ENCODE measurements around the gene PRKCB. TPM values are rescaled to one million over a fixed set of nuclear protein-coding genes. Genes with fewer than 3 reads are reported as not detected.

PRKCB gene
- total RNA-seq, 4 donors from 2014 or later = 7.4 to 21.6 (median 12.9) TPM

DNA sequence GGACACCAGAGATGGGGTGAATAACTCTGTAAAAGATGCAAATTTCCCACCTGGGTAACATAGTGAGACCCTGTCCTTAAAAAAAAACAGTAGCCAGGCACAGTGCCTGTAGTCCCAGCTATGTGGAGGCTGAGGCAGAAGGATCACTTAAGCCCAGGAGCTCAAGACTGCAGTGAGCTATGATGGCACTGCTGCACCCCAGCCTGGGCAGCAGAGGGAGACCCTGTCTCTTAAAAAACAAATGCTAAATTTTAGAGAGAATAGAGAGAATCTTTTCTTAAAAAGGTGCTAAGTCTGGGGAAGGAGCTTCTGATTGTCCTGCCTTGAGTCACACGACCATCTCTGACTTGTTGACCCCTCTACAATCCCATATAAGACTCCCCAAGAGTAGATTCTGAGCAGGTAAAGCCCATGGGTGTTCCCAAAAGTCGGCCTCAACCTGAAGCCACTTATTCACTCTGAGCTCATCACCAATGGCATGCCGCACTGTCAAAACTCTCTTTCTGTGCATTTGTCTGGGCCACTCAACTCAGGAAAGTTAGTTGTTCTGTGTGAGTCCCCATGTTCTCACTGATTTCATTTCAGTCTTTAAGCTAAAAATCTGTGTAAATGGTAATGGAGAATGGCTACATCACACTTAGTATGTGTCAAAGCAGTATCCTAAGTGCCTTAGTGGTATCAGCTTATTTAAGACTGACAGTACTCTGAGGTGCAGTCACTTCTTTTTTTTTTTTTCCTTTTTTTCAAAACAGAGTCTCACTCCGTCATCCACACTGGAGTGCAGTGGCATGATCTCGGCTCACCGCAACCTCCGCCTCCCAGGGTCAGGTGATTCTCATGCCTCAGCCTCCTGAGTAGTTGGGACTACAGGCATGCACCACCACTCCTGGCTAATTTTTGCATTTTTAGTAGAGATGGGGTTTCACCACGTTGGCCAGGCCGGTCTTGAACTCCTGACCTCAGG is 41.6 kb downstream of the PRKCB start:
- no peak for TF ChIP-seq POLR2A (IDR thresholded peaks at IDR 0.05)
- TF ChIP-seq, protein P1, sequence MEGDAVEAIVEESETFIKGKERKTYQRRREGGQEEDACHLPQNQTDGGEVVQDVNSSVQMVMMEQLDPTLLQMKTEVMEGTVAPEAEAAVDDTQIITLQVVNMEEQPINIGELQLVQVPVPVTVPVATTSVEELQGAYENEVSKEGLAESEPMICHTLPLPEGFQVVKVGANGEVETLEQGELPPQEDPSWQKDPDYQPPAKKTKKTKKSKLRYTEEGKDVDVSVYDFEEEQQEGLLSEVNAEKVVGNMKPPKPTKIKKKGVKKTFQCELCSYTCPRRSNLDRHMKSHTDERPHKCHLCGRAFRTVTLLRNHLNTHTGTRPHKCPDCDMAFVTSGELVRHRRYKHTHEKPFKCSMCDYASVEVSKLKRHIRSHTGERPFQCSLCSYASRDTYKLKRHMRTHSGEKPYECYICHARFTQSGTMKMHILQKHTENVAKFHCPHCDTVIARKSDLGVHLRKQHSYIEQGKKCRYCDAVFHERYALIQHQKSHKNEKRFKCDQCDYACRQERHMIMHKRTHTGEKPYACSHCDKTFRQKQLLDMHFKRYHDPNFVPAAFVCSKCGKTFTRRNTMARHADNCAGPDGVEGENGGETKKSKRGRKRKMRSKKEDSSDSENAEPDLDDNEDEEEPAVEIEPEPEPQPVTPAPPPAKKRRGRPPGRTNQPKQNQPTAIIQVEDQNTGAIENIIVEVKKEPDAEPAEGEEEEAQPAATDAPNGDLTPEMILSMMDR (IDR thresholded peaks at IDR 0.05) = no peak
- no peak overlapping the region for H3K4me3 ChIP-seq (ENCODE audit: low read depth, poor library complexity, severe bottlenecking)
- intact Hi-C loops (cut with DNase I; ENCODE audit: low total_unique reads) = no loop called here
- DNase-seq (ENCODE audit: low spot score in 2 of 2) = no peak
- WGBS, 2 donors = 80 to 87% methylated on average over 9 of the region's 9 CpGs

DNA sequence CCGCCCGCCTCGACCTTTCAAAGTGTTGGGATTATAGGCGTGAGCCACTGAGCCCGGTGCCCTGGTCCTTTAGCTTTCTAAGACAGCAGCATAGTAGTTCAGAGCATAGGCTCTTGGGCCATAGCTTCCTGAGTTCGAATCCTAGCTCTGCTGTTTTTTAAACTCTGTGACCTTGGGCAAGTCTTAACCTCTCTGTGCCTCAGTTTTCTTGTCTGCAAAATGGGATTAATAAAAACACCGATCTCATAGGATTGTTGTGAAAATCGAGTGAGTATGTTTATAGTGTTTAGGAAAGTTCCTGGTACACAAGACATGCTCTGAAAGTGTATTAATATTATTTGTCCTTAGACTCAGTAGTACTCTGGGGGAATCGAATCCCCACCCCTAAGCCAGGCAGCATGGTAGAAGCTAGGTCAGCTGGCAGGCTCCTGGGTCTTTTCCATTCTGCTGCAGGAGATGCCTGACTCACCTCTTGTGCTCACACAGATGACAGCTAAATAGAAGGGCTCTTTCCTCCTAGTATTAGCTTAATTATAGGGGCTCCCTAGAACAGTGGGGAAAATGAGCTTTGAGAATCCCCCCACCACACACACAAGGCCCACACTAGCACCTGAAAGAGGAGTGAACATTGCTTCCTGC is 44.1 kb downstream of the PRKCB start:
- WGBS, 2 donors = 90 to 92% methylated on average over 9 of the region's 9 CpGs
- TF ChIP-seq POLR2A (IDR thresholded peaks at IDR 0.05) = no peak
- TF ChIP-seq, protein P1 (IDR thresholded peaks at IDR 0.05) = no peak
- no peak overlapping the region for H3K4me3 ChIP-seq (ENCODE audit: low read depth, poor library complexity, severe bottlenecking)
- no peak for DNase-seq (ENCODE audit: low spot score in 2 of 2)
- intact Hi-C loops (cut with DNase I; ENCODE audit: low total_unique reads) = loop anchor here (5.0 kb wide), 1 partner anchor 262 kb away; no protein-coding TSS in a partner anchor

DNA sequence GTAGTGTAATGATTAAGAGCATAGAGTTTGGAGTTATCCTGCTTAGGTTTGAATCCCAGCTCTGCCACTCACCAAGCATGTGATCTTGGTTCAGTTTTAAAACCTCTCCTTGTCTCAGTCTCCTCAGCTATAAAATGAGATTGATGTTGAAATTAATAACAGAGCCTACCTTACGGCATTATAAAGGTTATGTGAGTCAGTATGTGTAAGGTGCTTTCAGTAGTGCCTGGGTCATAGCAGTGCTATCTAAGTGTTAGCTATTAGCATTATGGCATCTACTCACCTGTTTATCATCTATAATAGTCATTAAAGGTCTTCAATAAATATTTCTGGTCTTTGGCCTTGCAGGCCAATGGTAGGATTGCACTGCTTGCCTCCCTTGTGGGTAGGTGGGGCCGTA is 53.4 kb downstream of the PRKCB start:
- no peak overlapping the region for H3K4me3 ChIP-seq (ENCODE audit: low read depth, poor library complexity, severe bottlenecking)
- 80% methylated on average over 2 of the region's 2 CpGs for WGBS, 2 donors
- TF ChIP-seq, protein P1 (IDR thresholded peaks at IDR 0.05) = no peak
- TF ChIP-seq POLR2A (IDR thresholded peaks at IDR 0.05) = no peak
- DNase-seq (ENCODE audit: low spot score in 2 of 2) = no peak
- intact Hi-C loops (cut with DNase I; ENCODE audit: low total_unique reads) = no loop called here

DNA sequence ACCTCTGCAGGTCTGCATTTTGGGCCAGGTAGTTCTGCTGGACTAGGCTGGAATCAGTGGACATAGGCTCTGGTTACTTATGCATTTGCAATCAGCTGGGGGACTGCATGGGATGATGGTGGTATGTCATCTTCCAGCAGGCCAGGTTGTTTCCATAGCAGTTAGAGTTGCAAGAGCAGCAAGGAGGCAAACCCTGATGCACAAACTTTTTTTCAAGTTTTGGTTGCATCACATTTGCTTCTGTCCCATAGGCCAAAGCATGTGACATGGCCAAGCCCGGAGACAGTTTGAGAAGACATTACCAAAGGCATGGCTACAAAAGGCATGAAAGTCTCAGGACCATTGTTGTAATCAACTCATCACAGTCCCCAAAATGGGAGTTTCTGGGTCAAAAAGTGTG is 58.2 kb downstream of the PRKCB start:
- no peak for DNase-seq (ENCODE audit: low spot score in 2 of 2)
- no peak overlapping the region for H3K4me3 ChIP-seq (ENCODE audit: low read depth, poor library complexity, severe bottlenecking)
- TF ChIP-seq POLR2A (IDR thresholded peaks at IDR 0.05) = no peak
- TF ChIP-seq, protein P1 (IDR thresholded peaks at IDR 0.05) = no peak
- WGBS, 2 donors = 83 to 94% methylated on average over 1 of the region's 1 CpG
- intact Hi-C loops (cut with DNase I; ENCODE audit: low total_unique reads) = no loop called here

DNA sequence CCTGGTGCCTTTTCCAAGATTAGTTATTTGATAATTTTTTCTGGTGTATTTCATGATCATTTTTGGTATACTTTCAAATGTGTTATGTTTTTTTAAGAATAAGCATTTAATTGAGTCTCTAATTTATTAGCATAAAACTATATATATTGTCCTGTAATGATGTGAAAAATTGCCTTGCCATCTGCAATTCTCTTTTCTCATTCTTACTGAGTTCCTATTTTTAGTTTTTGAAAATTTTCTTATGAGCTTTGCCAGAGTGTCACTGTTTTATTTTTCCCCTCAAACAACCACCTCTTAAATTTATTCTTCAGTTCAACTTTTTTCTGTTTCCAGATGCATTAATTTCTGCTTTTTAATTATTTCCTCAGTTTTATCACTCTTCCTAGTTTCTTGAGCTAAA is 59.3 kb downstream of the PRKCB start:
- H3K4me3 ChIP-seq (ENCODE audit: low read depth, poor library complexity, severe bottlenecking) = no peak overlapping the region
- TF ChIP-seq, protein P1 (IDR thresholded peaks at IDR 0.05) = no peak
- no peak for TF ChIP-seq POLR2A (IDR thresholded peaks at IDR 0.05)
- intact Hi-C loops (cut with DNase I; ENCODE audit: low total_unique reads) = no loop called here
- no peak for DNase-seq (ENCODE audit: low spot score in 2 of 2)
